Measurements from ENCODE around the gene NBPF1.
"Not testable (repeated sequence)": the region's sequence is repeated elsewhere in the genome, so short reads cannot be mapped to it uniquely, and the experiment has no call there.

Gene NBPF1

DNA sequence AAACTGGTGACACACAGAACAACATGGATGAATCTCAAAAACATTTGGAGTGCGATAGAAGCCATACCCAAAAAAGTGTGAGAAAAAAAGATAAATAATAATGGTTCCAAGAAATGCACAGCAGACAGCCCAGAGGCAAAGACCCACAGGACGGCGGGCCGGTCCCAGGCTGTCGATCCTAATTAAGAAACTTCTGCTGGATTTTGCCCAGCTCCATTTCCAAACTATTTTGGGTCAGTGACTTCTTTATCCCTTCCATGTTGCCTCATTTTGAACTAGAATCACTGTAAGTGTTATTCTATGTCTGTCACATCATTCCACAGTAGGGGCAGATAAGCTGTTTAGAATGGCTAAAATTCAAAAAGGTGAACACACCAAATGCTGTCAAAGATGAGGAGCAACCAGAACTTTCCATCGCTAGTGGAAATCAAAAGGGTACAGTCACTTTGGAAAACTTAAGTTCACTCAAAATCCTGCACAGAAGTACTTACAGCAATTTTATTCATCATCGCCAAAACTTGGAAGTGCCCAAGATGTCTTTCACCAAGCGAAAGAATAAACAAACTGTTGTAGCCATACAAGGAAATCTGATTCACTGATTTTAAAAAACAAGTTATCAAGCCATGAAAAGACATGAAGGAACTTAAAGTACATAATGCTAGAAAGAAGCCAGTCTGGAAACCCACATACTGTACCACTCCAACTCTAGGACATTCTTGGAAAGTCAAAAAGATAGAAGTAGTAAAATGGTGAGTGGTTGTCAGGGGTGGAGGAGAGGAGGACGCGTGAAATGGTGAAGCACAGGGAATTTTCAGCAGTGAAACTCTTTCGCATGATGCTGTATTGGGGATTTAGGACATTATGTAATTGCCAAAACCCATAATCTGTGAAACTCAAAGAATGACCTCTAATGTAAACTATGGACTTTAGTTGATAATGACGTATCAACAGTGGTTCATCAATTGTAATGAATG, 7.5 kb downstream of the NBPF1 start:
- H3K4me3 ChIP-seq (ENCODE audit: low read depth, low read length) = no peak overlapping the region
- no peak for TF ChIP-seq MYC (IDR thresholded peaks at IDR 0.05; ENCODE audit: low read depth, low read length)
- TF ChIP-seq, protein P1, sequence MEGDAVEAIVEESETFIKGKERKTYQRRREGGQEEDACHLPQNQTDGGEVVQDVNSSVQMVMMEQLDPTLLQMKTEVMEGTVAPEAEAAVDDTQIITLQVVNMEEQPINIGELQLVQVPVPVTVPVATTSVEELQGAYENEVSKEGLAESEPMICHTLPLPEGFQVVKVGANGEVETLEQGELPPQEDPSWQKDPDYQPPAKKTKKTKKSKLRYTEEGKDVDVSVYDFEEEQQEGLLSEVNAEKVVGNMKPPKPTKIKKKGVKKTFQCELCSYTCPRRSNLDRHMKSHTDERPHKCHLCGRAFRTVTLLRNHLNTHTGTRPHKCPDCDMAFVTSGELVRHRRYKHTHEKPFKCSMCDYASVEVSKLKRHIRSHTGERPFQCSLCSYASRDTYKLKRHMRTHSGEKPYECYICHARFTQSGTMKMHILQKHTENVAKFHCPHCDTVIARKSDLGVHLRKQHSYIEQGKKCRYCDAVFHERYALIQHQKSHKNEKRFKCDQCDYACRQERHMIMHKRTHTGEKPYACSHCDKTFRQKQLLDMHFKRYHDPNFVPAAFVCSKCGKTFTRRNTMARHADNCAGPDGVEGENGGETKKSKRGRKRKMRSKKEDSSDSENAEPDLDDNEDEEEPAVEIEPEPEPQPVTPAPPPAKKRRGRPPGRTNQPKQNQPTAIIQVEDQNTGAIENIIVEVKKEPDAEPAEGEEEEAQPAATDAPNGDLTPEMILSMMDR (IDR thresholded peaks at IDR 0.05; ENCODE audit: low read depth, low read length) = no peak
- no peak for DNase-seq (ENCODE audit: low read depth)

DNA sequence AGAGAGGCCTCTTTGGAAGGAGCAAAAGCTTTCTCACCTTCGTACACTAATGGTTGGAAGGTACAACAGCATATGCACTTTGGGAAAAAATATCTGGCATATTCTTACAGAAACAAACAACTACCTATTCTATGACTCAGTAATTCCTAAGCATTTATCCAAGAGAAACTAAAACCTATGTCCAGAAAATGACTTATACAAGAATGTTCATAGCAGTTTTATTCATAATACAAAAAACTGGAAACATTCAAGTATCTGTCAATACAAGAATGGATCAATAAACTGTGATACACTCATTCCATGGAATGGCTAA, 8.2 kb downstream of the NBPF1 start:
- H3K4me3 ChIP-seq (ENCODE audit: low read depth, low read length) = no peak overlapping the region
- no peak for DNase-seq (ENCODE audit: low read depth)
- TF ChIP-seq, protein P1 (IDR thresholded peaks at IDR 0.05; ENCODE audit: low read depth, low read length) = no peak
- TF ChIP-seq MYC (IDR thresholded peaks at IDR 0.05; ENCODE audit: low read depth, low read length) = no peak
- TF ChIP-seq, protein P2, sequence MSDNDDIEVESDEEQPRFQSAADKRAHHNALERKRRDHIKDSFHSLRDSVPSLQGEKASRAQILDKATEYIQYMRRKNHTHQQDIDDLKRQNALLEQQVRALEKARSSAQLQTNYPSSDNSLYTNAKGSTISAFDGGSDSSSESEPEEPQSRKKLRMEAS (IDR thresholded peaks at IDR 0.05; ENCODE audit: low read depth, low read length) = no peak
- no peak for TF ChIP-seq POLR2A (IDR thresholded peaks at IDR 0.05; ENCODE audit: extremely low read depth, insufficient read length)

DNA sequence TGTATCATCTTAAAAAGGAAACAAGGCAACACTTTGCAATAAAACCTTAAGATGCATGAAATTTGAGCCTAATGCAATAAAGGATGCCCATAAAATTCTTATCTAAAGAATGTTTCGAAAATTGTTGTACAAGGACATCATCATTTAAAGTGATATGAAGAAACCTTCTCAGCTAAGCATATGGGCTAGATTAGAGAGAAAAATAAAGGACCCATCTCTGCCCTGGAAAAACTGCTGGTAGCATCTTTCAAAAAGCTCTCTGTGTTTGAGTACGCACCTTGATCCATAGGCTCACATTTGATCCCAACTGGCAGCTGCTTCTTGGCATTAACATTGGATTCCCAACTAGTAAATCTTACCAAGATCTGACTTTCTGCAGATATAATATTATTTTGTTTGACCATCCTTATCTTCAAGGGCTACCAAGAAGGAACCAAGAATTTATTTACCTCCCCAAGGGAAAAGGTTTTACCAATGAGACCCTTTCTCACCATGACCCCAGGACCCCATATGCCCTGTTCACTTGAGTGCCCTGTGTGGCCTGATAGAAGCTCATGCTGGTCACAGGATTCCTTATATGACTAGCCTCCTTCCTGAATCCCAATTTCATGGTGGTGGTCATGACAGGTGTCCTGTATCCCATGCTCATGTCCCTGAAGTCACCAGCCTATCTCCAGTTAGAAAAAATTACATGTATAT, 8.7 kb downstream of the NBPF1 start:
- H3K4me3 ChIP-seq (ENCODE audit: low read depth, low read length); DNase-seq (ENCODE audit: low read depth): not testable (repeated sequence)

DNA sequence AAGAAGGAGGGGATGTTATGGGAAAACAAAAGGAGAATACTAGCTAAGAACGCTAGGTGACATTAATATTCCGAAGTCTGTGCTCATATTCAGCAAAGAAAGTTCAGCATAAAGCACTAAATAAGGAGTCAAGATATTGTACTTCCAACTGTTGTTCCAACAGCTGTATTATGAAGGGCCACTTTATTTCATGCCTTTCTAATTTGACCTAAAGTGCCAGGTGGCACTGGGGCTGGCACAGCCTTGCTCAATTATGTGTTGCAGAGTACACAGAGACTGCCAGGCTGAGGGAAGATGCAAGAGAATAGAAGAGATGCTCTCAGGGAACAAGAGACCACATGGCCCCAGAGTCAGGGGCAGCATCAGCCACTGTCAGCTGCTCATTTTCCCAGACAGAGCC, 9.7 kb downstream of the NBPF1 start:
- not testable (repeated sequence) for H3K4me3 ChIP-seq (ENCODE audit: low read depth, low read length); DNase-seq (ENCODE audit: low read depth)

DNA sequence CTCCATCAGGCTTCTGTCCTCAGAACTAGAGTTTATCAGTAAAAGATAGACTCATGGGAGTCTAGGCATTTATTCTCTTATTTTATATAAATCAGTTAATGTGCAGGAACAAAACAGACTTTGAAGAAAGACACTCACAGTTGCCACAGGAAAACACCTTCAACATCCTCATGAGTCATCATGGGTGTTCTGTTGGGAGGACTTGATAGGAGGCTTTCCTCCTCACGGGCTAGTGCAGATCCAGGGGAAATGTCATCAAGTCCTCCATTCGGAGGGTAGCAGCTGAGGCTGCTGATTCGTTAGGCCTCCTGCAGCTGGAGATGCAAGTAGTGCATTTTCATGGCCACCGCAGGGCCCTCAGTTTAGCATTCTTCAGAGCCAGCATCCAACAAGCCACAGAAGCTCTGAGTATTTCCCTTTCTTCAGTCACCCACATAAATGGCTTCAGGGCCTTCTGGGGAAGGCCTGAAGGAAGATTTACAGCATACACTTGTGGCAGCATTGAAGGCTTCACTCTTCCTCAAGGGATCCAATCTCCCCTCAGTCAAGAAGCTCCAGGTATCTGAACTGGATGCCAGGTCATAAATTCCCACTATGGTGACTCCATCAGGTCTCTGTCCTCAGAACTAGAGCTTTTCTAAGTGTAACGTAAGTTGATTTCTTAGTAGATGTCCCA, 10.9 kb downstream of the NBPF1 start:
- DNase-seq (ENCODE audit: low read depth); H3K4me3 ChIP-seq (ENCODE audit: low read depth, low read length): not testable (repeated sequence)

DNA sequence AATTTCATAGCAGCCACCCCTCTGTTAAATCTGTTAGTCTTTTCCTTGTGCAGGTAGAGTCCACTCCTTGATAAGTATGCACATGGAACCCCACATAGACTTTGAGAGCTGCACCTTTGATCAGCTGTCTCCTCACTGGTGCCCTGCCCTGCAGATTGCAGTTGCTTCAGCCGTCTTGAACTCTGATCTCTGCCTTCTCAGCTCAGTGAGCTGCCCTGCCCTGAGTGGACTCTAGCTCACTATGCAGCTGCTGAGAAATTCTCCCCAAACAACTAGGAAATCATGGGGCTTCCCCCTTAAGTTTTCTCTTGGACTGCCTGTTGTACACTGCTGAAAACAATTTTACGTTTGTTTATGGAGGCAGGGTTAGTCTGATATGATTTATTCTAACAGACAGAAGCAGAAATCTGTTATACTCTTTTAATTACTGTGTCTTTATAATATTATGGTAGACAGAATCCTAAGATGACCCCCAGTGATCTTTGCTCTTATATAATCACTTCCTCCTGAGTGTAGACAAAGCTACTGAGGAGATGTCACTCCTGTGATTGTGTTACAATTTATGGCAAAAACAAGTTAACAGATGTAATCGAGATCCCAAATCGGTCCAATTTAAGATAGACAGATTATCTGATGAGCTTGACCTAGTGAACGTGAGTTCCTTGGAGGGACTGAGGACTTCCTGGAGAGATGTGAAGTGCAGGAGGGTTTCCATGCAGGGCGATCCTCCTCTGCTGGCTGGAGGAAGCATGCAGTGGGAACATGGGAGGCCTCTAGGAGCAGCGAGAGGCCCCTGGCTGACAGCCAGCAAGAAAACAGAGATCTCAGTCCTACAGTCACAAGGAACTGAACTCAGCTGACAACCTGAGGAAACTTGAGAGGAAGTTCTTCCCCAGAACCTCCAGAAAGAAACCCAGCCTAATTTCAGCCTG, 12.2 kb downstream of the NBPF1 start:
- DNase-seq (ENCODE audit: low read depth); H3K4me3 ChIP-seq (ENCODE audit: low read depth, low read length): not testable (repeated sequence)

GRCh38 chr1:16599326-16599725, 14.0 kb downstream of the NBPF1 start:
- H3K4me3 ChIP-seq (ENCODE audit: low read depth, low read length); DNase-seq (ENCODE audit: low read depth): not testable (repeated sequence)

GRCh38 chr1:16595216-16595615, 18.1 kb downstream of the NBPF1 start:
- H3K4me3 ChIP-seq (ENCODE audit: low read depth, low read length); DNase-seq (ENCODE audit: low read depth): not testable (repeated sequence)

DNA sequence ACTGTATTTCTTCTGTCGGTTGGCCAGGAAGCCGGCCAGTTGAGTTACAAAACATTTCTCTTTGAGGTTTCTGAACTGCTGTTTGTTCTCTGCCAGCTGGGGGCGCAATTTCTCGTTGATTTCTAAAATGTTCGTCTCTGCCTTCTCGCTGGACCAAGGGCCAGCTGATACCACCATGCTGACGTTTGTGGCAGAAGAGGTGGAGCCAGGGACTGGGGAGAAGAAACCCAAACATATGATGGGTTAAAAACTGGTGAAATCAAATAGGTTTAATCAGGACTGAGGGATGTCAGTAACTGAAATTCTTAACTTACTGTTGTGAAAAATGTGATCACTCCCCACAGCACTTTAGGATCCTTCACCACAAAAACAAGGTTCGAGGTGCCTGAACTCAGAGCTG, 21.5 kb downstream of the NBPF1 start:
- not testable (repeated sequence) for H3K4me3 ChIP-seq (ENCODE audit: low read depth, low read length); DNase-seq (ENCODE audit: low read depth)

DNA sequence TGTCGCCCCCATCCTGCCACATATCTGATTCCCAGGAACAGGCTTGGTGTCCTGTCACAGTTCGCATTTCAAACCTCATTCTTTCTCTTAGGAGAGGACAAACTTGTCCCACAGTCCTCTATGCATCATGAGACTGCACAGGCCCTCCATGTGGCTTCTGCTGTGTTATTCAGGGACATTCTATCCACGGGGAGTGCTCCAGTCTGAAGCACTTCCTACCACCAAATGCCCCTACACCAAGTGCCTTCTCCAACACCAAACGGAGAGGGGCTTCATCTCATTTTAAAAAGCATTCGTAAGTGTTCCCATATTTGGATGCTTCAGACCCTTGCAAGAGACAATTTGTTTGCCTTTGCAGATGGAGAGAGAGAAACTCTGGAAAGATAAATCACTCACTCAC, 25.3 kb downstream of the NBPF1 start:
- not testable (repeated sequence) for H3K4me3 ChIP-seq (ENCODE audit: low read depth, low read length); DNase-seq (ENCODE audit: low read depth)

- H3K4me3 ChIP-seq (ENCODE audit: low read depth, low read length); DNase-seq (ENCODE audit: low read depth): not testable (repeated sequence)
Observed at GRCh38 chr1:16587639-16588038, 25.7 kb downstream of the NBPF1 start.

DNA sequence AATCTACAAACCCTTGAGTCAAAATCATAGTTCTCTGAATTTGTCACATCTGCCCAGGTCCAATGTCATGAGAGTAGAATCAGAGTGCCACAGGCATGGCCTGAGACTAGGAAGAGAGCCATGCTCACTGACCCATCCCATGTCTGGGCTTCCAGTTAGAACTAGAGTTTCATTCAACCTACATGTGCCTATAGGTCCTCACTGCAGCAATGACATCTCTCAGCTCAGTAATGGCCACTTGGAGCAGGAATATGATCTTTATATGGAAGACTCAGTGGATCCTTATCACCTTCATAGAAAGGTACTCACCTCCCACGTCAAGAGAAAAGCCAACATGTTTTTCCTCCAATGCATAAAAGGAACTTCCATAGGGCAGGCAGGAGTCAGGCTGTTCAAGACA, 48.0 kb downstream of the NBPF1 start:
- not testable (repeated sequence) for H3K4me3 ChIP-seq (ENCODE audit: low read depth, low read length); DNase-seq (ENCODE audit: low read depth)

GRCh38 chr1:16561035-16561434, 52.3 kb downstream of the NBPF1 start:
- not testable (repeated sequence) for DNase-seq (ENCODE audit: low read depth); H3K4me3 ChIP-seq (ENCODE audit: low read depth, low read length)

GRCh38 chr1:16560498-16560897, 52.9 kb downstream of the NBPF1 start:
- H3K4me3 ChIP-seq (ENCODE audit: low read depth, low read length); DNase-seq (ENCODE audit: low read depth): not testable (repeated sequence)

GRCh38 chr1:16559688-16560087, 53.7 kb downstream of the NBPF1 start:
- not testable (repeated sequence) for DNase-seq (ENCODE audit: low read depth); H3K4me3 ChIP-seq (ENCODE audit: low read depth, low read length)
